Thyroid gland (tissue), 4 donors: Measurements from ENCODE around the gene MIEF2. TPM values are rescaled to one million over a fixed set of nuclear protein-coding genes. Genes with fewer than 3 reads are reported as not detected.

ENCODE experiments used
- DNase-seq, 2 donors: peaks; one replicate each; pipeline ENCODE4 v3.0.0-alpha.2; 2019
- H3K27ac ChIP-seq, 3 donors: fragments of 200-600 bp; sonication (generic); 1 replicate in 2 of 3; 2 replicates in 1 of 3; pipeline ENCODE4 v1.5.1; 2016 to 2019; ENCODE audit warnings: mild to moderate bottlenecking in 1 of 3, moderate library complexity in 1 of 3
- H3K27me3 ChIP-seq: fragments of 200-600 bp; sonication (generic); one replicate; pipeline ENCODE4 v1.5.1; 2019
- H3K36me3 ChIP-seq, 2 donors: fragments of 200-600 bp; sonication (generic); one replicate each; pipeline ENCODE4 v1.5.1; 2016 to 2019
- H3K4me1 ChIP-seq, 2 donors: fragments of 200-600 bp; sonication (generic); one replicate each; pipeline ENCODE4 v1.5.1; 2017 to 2019
- H3K4me3 ChIP-seq, 3 donors: fragments of 200-600 bp; sonication (generic); replicated peaks in 1 of 3; 1 replicate in 2 of 3; 2 replicates in 1 of 3; pipeline ENCODE4 v1.5.1; 2016; ENCODE audit warnings: mild to moderate bottlenecking in 1 of 3
- H3K9me3 ChIP-seq: fragments of 200-600 bp; sonication (generic); one replicate; pipeline ENCODE4 v1.5.1; 2017
- POLR2A ChIP-seq, 2 donors: fragments of 450-650 bp; IDR thresholded peaks; one replicate each; pipeline ENCODE4 v1.6.1; 2017; ENCODE audit warnings: antibody characterized with exemption in 2 of 2, mild to moderate bottlenecking in 2 of 2, moderate library complexity in 1 of 2
- WGBS, 2 donors: methylation state at CpG; one replicate each; pipeline ENCODE4 v1.1.5; 2017; 5-methylcytosine and 5-hydroxymethylcytosine counted together
- intact Hi-C: fragments of 100-400 bp; cut with DNase I; formaldehyde crosslinking; loops from one replicate; pipeline ENCODE4 v1.15.1; 2023
- total RNA-seq, 4 donors: library from RNA; depleted of rRNA; stranded (reverse); fragments of >200 nt; gene quantifications; one replicate each; pipeline ENCODE4 v1.2.3, GENCODE V29; 2016
- TF ChIP-seq, protein P1 (sequence below), 6 experiments: fragments of 200-600 bp in 3 of 6; fragments of 450-650 bp in 3 of 6; sonication (generic) in 3 of 6; IDR thresholded peaks; one replicate each; pipeline ENCODE4 v1.5.1; 2016 to 2019; ENCODE audit warnings: antibody characterized with exemption in 6 of 6, mild to moderate bottlenecking in 2 of 6, inconsistent platforms in 1 of 6, moderate library complexity in 1 of 6

The MIEF2 gene
- total RNA-seq, 4 donors from 2014 or later: 25.7 to 47.0 (median 34.9) TPM

DNA sequence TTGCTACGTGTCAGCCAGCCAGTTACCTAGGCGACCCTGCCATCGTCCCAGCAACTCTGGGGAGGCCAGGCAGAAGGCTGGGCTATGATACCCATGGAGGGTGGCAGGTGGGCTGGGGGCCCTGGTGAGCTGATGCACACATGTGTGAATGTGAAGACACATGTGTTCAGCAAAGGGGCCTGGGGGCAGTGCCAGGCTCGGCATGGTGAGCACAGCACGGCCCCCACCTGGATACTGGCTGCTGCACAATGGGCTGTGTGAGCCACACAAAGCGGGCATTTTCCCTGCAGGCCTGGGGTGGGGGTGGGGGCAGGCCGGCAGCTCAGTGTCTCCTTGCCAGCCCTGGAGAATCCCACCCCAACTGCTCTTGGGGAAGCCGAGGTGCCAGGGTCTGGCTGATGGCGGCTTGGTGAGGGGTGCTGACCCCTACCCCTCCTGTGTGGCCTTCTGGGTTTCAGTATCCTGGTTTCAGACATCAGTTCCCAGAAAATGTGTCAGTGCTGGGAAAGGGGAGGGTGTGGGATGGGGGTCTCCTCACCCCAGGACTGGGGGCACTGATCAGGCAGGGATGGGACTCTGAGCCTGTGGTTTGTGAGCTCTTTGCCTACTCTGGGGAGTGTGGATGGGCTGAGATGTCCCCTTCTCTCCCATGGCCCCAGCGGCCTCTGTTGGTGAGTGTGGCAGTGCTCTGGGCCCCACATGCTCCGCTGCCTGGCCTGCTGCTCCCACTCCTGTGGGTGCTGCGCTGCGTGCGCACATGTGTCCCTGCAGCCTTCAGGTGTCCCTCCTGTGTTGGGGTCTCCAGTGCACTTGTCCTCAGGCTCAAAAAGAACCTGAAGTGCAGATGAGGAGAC, 29.9 kb upstream of the MIEF2 start:
- no peak overlapping the region for H3K27ac ChIP-seq
- intact Hi-C loops: no loop called here
- no peaks in the 10 kb centered on the region for H3K9me3 ChIP-seq
- peaks cover 5 to 10% of the 10 kb centered on the region in 2 donors for H3K36me3 ChIP-seq
- 95 to 98% methylated on average over 7 to 8 of the region's 14 CpGs for WGBS, 2 donors
- H3K4me1 ChIP-seq: peaks cover 6 to 8% of the 10 kb centered on the region in 2 donors
- H3K27me3 ChIP-seq: no peaks in the 10 kb centered on the region
- TF ChIP-seq, protein P1, sequence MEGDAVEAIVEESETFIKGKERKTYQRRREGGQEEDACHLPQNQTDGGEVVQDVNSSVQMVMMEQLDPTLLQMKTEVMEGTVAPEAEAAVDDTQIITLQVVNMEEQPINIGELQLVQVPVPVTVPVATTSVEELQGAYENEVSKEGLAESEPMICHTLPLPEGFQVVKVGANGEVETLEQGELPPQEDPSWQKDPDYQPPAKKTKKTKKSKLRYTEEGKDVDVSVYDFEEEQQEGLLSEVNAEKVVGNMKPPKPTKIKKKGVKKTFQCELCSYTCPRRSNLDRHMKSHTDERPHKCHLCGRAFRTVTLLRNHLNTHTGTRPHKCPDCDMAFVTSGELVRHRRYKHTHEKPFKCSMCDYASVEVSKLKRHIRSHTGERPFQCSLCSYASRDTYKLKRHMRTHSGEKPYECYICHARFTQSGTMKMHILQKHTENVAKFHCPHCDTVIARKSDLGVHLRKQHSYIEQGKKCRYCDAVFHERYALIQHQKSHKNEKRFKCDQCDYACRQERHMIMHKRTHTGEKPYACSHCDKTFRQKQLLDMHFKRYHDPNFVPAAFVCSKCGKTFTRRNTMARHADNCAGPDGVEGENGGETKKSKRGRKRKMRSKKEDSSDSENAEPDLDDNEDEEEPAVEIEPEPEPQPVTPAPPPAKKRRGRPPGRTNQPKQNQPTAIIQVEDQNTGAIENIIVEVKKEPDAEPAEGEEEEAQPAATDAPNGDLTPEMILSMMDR (IDR thresholded peaks at IDR 0.05): no peak
- no peak for TF ChIP-seq POLR2A (IDR thresholded peaks at IDR 0.05)
- no peak overlapping the region for H3K4me3 ChIP-seq
- DNase-seq: no peak

DNA sequence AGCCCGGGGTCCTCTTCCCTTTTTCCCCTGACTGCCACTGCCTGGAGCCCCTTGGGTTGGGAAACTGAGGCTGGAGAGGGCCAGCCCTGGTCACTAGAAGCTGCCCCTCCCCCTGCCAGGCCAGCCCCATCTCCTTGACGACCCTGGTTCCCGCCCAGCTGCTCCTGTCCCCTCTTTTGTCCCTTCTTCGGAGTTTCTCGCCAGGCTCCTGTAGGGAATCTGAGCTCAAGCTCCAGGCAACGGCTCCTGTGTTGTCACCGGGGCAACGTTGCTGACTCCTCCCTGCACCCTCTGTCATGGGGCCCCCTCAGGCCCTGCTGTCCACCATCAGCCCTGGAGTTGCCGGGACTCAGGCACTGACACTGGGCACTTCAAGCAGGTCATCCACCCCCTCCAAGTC, 29.3 kb upstream of the MIEF2 start:
- Histone ChIP-seq H3K4me3 (no peak overlapping the region), H3K4me1 (peaks cover 4 to 5% of the 10 kb centered on the region in 2 donors), H3K36me3 (peaks cover 5 to 10% of the 10 kb centered on the region in 2 donors), H3K9me3 (no peaks in the 10 kb centered on the region), H3K27ac (no peak overlapping the region), H3K27me3 (no peaks in the 10 kb centered on the region)
- no peak for TF ChIP-seq POLR2A (IDR thresholded peaks at IDR 0.05)
- TF ChIP-seq, protein P1 (IDR thresholded peaks at IDR 0.05): no peak
- intact Hi-C loops: no loop called here
- 63 to 72% methylated on average over 9 of the region's 9 CpGs for WGBS, 2 donors
- no peak for DNase-seq

DNA sequence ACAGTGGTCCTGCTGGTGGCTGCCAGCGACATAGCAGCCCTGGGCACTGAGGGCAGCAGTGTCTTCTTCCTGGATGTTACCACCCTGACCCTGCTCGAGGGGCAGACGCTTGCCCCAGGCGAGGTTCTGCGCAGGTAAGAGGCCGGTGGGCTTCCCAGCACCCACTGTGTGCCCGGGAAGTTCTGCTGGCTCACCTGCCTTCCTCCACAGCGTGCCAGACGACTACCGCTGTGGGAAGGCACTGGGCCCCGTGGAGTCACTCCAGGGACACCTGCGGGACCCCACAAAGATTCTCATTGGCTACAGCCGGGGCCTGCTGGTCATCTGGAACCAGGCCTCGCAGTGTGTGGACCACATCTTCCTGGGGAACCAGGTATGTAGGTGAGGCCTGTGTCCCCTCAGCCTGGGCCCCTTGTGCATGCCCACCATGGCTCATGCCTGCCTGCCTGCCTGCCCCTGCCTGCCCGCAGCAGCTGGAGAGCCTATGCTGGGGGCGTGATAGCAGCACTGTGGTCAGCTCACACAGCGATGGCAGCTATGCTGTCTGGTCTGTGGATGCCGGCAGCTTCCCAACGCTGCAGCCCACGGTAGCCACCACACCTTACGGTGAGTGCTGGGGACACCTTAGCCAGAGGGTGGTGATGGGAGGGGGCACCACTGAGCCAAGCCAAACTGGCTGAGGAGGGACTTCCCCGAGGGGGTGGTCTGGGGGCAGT, 26.5 kb upstream of the MIEF2 start:
- intact Hi-C loops: no loop called here
- no peak overlapping the region for H3K27ac ChIP-seq
- no peaks in the 10 kb centered on the region for H3K9me3 ChIP-seq
- H3K4me3 ChIP-seq: no peak overlapping the region
- 97 to 100% methylated on average over 3 to 13 of the region's 22 CpGs for WGBS, 2 donors
- TF ChIP-seq POLR2A (IDR thresholded peaks at IDR 0.05): no peak
- TF ChIP-seq, protein P1 (IDR thresholded peaks at IDR 0.05): no peak
- H3K4me1 ChIP-seq: no peaks in the 10 kb centered on the region
- DNase-seq: no peak
- peaks cover 5 to 10% of the 10 kb centered on the region in 2 donors for H3K36me3 ChIP-seq
- no peaks in the 10 kb centered on the region for H3K27me3 ChIP-seq

DNA sequence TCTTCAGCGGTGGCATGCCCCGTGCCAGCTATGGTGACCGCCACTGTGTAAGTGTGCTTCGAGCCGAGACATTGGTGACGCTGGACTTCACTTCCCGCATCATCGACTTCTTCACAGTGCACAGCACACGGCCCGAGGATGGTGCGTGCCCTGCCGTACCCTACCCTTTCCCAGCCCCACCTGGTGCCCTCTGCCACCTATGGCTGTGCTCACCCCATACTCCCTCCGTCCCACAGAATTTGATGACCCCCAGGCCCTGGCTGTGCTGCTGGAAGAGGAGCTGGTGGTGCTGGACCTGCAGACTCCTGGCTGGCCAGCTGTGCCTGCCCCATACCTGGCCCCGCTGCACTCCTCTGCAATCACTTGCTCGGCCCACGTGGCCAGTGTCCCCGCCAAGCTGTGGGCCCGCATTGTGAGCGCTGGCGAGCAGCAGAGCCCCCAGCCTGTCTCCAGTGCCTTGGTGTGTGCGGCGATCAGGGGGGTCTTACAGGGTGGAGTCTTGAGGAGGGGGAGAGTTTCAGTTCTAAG, 25.5 kb upstream of the MIEF2 start:
- TF ChIP-seq POLR2A (IDR thresholded peaks at IDR 0.05): no peak
- TF ChIP-seq, protein P1 (IDR thresholded peaks at IDR 0.05): no peak
- Histone ChIP-seq H3K4me1 (no peaks in the 10 kb centered on the region), H3K27ac (no peak overlapping the region), H3K27me3 (no peaks in the 10 kb centered on the region), H3K4me3 (no peak overlapping the region), H3K9me3 (no peaks in the 10 kb centered on the region), H3K36me3 (peaks cover 5 to 10% of the 10 kb centered on the region in 2 donors)
- WGBS, 2 donors: 97 to 98% methylated on average over 9 to 13 of the region's 22 CpGs
- no peak for DNase-seq
- intact Hi-C loops: no loop called here
